Thyroid gland (tissue), 4 donors: ENCODE results near the gene TUBGCP2. TPM values are rescaled to one million over a fixed set of nuclear protein-coding genes. Genes with fewer than 3 reads are reported as not detected.

Source experiments
- DNase-seq, 2 donors: peaks; one replicate each; pipeline ENCODE4 v3.0.0-alpha.2; 2019
- H3K27ac ChIP-seq, 3 donors: fragments of 200-600 bp; sonication (generic); 1 replicate in 2 of 3; 2 replicates in 1 of 3; pipeline ENCODE4 v1.5.1; 2016 to 2019; ENCODE audit warnings: mild to moderate bottlenecking in 1 of 3, moderate library complexity in 1 of 3
- H3K27me3 ChIP-seq: fragments of 200-600 bp; sonication (generic); one replicate; pipeline ENCODE4 v1.5.1; 2019
- H3K36me3 ChIP-seq, 2 donors: fragments of 200-600 bp; sonication (generic); one replicate each; pipeline ENCODE4 v1.5.1; 2016 to 2019
- H3K4me1 ChIP-seq, 2 donors: fragments of 200-600 bp; sonication (generic); one replicate each; pipeline ENCODE4 v1.5.1; 2017 to 2019
- H3K4me3 ChIP-seq, 3 donors: fragments of 200-600 bp; sonication (generic); replicated peaks in 1 of 3; 1 replicate in 2 of 3; 2 replicates in 1 of 3; pipeline ENCODE4 v1.5.1; 2016; ENCODE audit warnings: mild to moderate bottlenecking in 1 of 3
- H3K9me3 ChIP-seq: fragments of 200-600 bp; sonication (generic); one replicate; pipeline ENCODE4 v1.5.1; 2017
- CTCF ChIP-seq, 6 experiments: fragments of 200-600 bp in 3 of 6; fragments of 450-650 bp in 3 of 6; sonication (generic) in 3 of 6; IDR thresholded peaks; one replicate each; pipeline ENCODE4 v1.5.1; 2016 to 2019; ENCODE audit warnings: antibody characterized with exemption in 6 of 6, mild to moderate bottlenecking in 2 of 6, inconsistent platforms in 1 of 6, moderate library complexity in 1 of 6
- POLR2A ChIP-seq, 2 donors: fragments of 450-650 bp; IDR thresholded peaks; one replicate each; pipeline ENCODE4 v1.6.1; 2017; ENCODE audit warnings: antibody characterized with exemption in 2 of 2, mild to moderate bottlenecking in 2 of 2, moderate library complexity in 1 of 2
- WGBS, 2 donors: methylation state at CpG; one replicate each; pipeline ENCODE4 v1.1.5; 2017; 5-methylcytosine and 5-hydroxymethylcytosine counted together
- intact Hi-C: fragments of 100-400 bp; cut with DNase I; formaldehyde crosslinking; loops from one replicate; pipeline ENCODE4 v1.15.1; 2023
- total RNA-seq, 4 donors: library from RNA; depleted of rRNA; stranded (reverse); fragments of >200 nt; gene quantifications; one replicate each; pipeline ENCODE4 v1.2.3, GENCODE V29; 2016

Gene TUBGCP2
- total RNA-seq, 4 donors from 2014 or later = 56.5 to 73.3 (median 62.9) TPM

GRCh38 chr10:133313192-133313591 is 4.5 kb upstream of the TUBGCP2 start:
- TF ChIP-seq CTCF (IDR thresholded peaks at IDR 0.05) (no peak), POLR2A (IDR thresholded peaks at IDR 0.05) (no peak)
- no peak for DNase-seq
- Histone ChIP-seq H3K36me3 (peaks cover 0 to 10% of the 10 kb centered on the region in 2 donors), H3K4me3 (no peak overlapping the region), H3K4me1 (peaks cover 4 to 9% of the 10 kb centered on the region in 2 donors), H3K27me3 (no peaks in the 10 kb centered on the region), H3K9me3 (no peaks in the 10 kb centered on the region), H3K27ac (no peak overlapping the region)
- intact Hi-C loops = loop anchor here (5.0 kb wide), 2 partner anchors 51 to 64 kb away; partner anchors contain the start of gene PAOX
- 84 to 89% methylated on average over 3 to 4 of the region's 4 CpGs for WGBS, 2 donors

GRCh38 chr10:133312769-133313145 is 4.1 kb upstream of the TUBGCP2 start:
- TF ChIP-seq POLR2A (IDR thresholded peaks at IDR 0.05) (no peak), CTCF (IDR thresholded peaks at IDR 0.05) (no peak)
- H3K9me3 ChIP-seq = no peaks in the 10 kb centered on the region
- H3K36me3 ChIP-seq = peaks cover 0 to 10% of the 10 kb centered on the region in 2 donors
- intact Hi-C loops = loop anchor here (5.0 kb wide), 2 partner anchors 50 to 65 kb away; partner anchors contain the start of gene PAOX
- H3K27ac ChIP-seq = no peak overlapping the region
- no peak overlapping the region for H3K4me3 ChIP-seq
- DNase-seq = no peak
- H3K4me1 ChIP-seq = peaks cover 4 to 9% of the 10 kb centered on the region in 2 donors
- 94 to 95% methylated on average over 9 of the region's 9 CpGs for WGBS, 2 donors
- H3K27me3 ChIP-seq = no peaks in the 10 kb centered on the region

GRCh38 chr10:133312016-133312768 is 3.5 kb upstream of the TUBGCP2 start:
- Histone ChIP-seq H3K4me1 (peaks cover 10 to 13% of the 10 kb centered on the region in 2 donors), H3K9me3 (no peaks in the 10 kb centered on the region), H3K4me3 (no peak overlapping the region), H3K36me3 (peaks cover 0 to 10% of the 10 kb centered on the region in 2 donors), H3K27ac (no peak overlapping the region), H3K27me3 (no peaks in the 10 kb centered on the region)
- intact Hi-C loops = loop anchor here (5.0 kb wide), 2 partner anchors 50 to 65 kb away; partner anchors contain the start of gene PAOX
- no peak for DNase-seq
- 92 to 94% methylated on average over 21 to 23 of the region's 23 CpGs for WGBS, 2 donors
- TF ChIP-seq POLR2A (IDR thresholded peaks at IDR 0.05) (no peak), CTCF (IDR thresholded peaks at IDR 0.05) (no peak)

GRCh38 chr10:133311570-133311969 is 2.9 kb upstream of the TUBGCP2 start:
- Histone ChIP-seq H3K9me3 (no peaks in the 10 kb centered on the region), H3K4me3 (no peak overlapping the region), H3K27ac (no peak overlapping the region), H3K4me1 (peaks cover 16 to 18% of the 10 kb centered on the region in 2 donors), H3K36me3 (peaks cover 0 to 10% of the 10 kb centered on the region in 2 donors), H3K27me3 (no peaks in the 10 kb centered on the region)
- WGBS, 2 donors = 91 to 94% methylated on average over 10 of the region's 10 CpGs
- no peak for DNase-seq
- intact Hi-C loops = loop anchor here (5.0 kb wide), 2 partner anchors 49 to 66 kb away; partner anchors contain the start of gene PAOX
- TF ChIP-seq CTCF (IDR thresholded peaks at IDR 0.05) (no peak), POLR2A (IDR thresholded peaks at IDR 0.05) (no peak)

- H3K9me3 ChIP-seq = no peaks in the 10 kb centered on the region
- H3K27me3 ChIP-seq = no peaks in the 10 kb centered on the region
- H3K36me3 ChIP-seq = peaks cover 0 to 10% of the 10 kb centered on the region in 2 donors
- H3K27ac ChIP-seq = no peak overlapping the region
- WGBS, 2 donors = 95 to 96% methylated on average over 8 of the region's 8 CpGs
- intact Hi-C loops = loop anchor here (5.0 kb wide), 2 partner anchors 48 to 67 kb away; partner anchors contain the start of gene PAOX
- no peak for DNase-seq
- H3K4me1 ChIP-seq = peaks cover 18 to 19% of the 10 kb centered on the region in 2 donors
- TF ChIP-seq POLR2A (IDR thresholded peaks at IDR 0.05) = no peak
- TF ChIP-seq CTCF (IDR thresholded peaks at IDR 0.05) = no peak
- no peak overlapping the region for H3K4me3 ChIP-seq
These were observed 2.1 kb upstream of the TUBGCP2 start for GRCh38 chr10:133310789-133311188.
